H1 (cell line): Measurements from ENCODE around the gene OCIAD1. TPM values are rescaled to one million over a fixed set of nuclear protein-coding genes. Genes with fewer than 3 reads are reported as not detected.

Source experiments
- POU5F1 ChIP-seq: IDR thresholded peaks from 2 replicates; pipeline ENCODE4 v1.6.1; 2011; ENCODE audit warnings: low read depth, mild to moderate bottlenecking, low read length, moderate library complexity
- RAD21 ChIP-seq, 2 experiments: IDR thresholded peaks in 1 of 2; conservative IDR thresholded peaks in 1 of 2; 2 replicates each; pipeline ENCODE4 v1.6.1; 2011; ENCODE audit warnings: low read depth in 2 of 2, low read length in 2 of 2, improper control_type of control experiment in 1 of 2, inconsistent platforms in 1 of 2, mild to moderate bottlenecking in 1 of 2, moderate library complexity in 1 of 2
- polyA plus RNA-seq, 7 experiments: library from polyadenylated mRNA; depleted of rRNA in 3 of 7; stranded (reverse) in 5 of 7; unstranded in 2 of 7; fragments of >200 nt in 5 of 7; fragments of 200-250 nt in 2 of 7; gene quantifications; 1 replicate in 5 of 7; 2 replicates in 1 of 7; 4 replicates in 1 of 7; pipeline versions ENCODE4 v1.2.1 to v1.2.3, GENCODE V29; 2011 to 2013; ENCODE audit warnings: missing spikeins in 2 of 7, mixed read lengths in 2 of 7
- total RNA-seq: library from RNA; stranded (reverse); fragmentation: NEBNext Ultra II Directional; extraction: Animal tissue kit (Norgen Biotek cat#: 25700); gene quantifications from 2 replicates; pipeline ENCODE4 v1.2.1, GENCODE V29; 2021

OCIAD1 gene
- total and polyA plus RNA-seq, 2 of the 8 experiments (the other 6 are each of a cell fraction or from before 2014, with no cell fraction given), result 79.9 to 163 TPM

GRCh38 chr4:48896845-48897244 lies 66.0 kb downstream of the OCIAD1 start (continued):
- peak; percentile 42 to 47 for TF ChIP-seq RAD21 (IDR thresholded peaks at IDR 0.05 in 1 of 2, conservative IDR thresholded peaks at IDR 0.05 in 1 of 2; ENCODE audit: low read depth in 2 of 2, low read length in 2 of 2)
- no peak for TF ChIP-seq POU5F1
